ENCODE measurements around the gene KDM3B. TPM values are rescaled to one million over a fixed set of nuclear protein-coding genes. Genes with fewer than 3 reads are reported as not detected.

KDM3B gene
- total RNA-seq, 2 donors from 2014 or later, result 29.7 to 42.3 TPM

DNA sequence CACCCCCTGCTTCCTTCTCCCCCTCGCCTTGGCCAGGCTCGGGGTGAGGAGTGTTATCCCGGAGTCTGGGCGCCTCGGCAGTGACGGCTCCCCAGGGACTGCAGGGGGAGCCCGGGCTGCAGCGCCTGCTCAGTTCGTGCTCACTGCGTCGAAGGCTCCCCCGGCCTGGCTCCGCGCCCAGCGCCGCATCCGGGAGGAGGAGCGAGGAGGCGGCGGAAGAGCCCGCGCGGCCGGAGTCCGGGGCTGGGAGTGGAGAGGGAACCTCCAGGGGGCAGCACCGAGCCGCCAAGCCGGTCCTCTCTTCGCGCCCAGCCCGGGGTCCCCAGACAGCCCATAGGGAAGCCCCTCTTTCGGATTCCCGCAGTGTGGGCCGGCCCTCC is 111.5 kb downstream of the KDM3B start:
- Histone ChIP-seq H3K9me3 (no peaks in the 10 kb centered on the region), H3K4me3 (peak overlapping the region; percentile 28 to 62), H3K27ac (peak overlapping the region; percentile 84 to 99 (median 98)), H3K4me1 (peaks cover 26% of the 10 kb centered on the region), H3K27me3 (no peaks in the 10 kb centered on the region), H3K36me3 (replicated peaks in 1 of 2; ENCODE audit: insufficient read depth in 1 of 2, low read depth in 2 of 2) (no peaks in the 10 kb centered on the region)
- ATAC-seq, result peak; percentile 65
- WGBS, 2 donors, result 0% methylated on average over 29 of the region's 34 CpGs; no CpG with 5 or more reads in 1 of the 2 donors
- intact Hi-C loops (cut with DNase I), result no loop called here
- TF ChIP-seq POLR2A (IDR thresholded peaks at IDR 0.05), result peak in 2 of 3 donors; percentile 86 to 87
- TF ChIP-seq, protein P1, sequence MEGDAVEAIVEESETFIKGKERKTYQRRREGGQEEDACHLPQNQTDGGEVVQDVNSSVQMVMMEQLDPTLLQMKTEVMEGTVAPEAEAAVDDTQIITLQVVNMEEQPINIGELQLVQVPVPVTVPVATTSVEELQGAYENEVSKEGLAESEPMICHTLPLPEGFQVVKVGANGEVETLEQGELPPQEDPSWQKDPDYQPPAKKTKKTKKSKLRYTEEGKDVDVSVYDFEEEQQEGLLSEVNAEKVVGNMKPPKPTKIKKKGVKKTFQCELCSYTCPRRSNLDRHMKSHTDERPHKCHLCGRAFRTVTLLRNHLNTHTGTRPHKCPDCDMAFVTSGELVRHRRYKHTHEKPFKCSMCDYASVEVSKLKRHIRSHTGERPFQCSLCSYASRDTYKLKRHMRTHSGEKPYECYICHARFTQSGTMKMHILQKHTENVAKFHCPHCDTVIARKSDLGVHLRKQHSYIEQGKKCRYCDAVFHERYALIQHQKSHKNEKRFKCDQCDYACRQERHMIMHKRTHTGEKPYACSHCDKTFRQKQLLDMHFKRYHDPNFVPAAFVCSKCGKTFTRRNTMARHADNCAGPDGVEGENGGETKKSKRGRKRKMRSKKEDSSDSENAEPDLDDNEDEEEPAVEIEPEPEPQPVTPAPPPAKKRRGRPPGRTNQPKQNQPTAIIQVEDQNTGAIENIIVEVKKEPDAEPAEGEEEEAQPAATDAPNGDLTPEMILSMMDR (IDR thresholded peaks at IDR 0.05), result peak in 6 of 7 experiments; percentile 93 to 98 (median 97)
- peak; percentile 95 to 97 (median 96) for DNase-seq

DNA sequence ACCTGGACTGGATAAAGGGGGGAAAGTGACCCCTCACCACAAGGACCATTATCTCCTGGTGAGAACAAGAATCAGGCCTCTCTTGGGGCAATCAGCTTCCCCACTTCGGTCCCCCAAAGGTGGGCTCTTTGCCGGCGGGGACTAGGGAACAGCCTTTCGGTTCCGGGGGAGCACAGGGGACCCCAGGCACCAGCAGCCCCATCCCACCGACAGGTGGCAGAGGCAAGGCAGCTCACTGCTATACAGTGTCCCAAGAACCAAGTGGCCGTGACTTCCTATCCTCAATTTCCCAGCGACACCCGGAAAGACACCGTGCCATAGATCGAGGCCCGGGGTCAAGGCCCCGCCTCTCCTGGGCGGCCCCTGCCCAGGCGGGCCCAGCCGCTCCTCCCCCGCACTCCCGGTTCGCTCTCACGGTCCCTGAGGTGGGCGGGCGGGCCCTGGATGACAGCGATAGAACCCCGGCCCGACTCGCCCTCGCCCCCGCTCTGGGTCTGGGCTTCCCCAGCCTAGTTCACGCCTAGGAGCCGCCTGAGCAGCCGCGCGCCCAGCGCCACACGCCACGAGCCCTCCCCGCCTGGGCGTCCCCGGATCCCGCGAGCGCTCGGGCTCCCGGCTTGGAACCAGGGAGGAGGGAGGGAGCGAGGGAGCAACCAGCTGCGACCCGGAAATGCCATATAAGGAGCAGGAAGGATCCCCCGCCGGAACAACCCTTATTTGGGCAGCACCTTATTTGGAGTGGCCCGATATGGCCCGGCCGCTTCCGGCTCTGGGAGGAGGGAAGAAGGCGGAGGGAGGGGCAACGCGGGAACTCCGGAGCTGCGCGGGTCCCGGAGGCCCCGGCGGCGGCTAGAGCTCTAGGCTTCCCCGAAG is 112.1 kb downstream of the KDM3B start:
- Histone ChIP-seq H3K36me3 (replicated peaks in 1 of 2; ENCODE audit: insufficient read depth in 1 of 2, low read depth in 2 of 2) (no peaks in the 10 kb centered on the region), H3K4me1 (peaks cover 26% of the 10 kb centered on the region), H3K4me3 (peak overlapping the region; percentile 28 to 62), H3K9me3 (no peaks in the 10 kb centered on the region), H3K27me3 (no peaks in the 10 kb centered on the region), H3K27ac (peak overlapping the region; percentile 84 to 99 (median 98))
- intact Hi-C loops (cut with DNase I), result no loop called here
- DNase-seq (peak; percentile 98 to 99 (median 98)), ATAC-seq (peak; percentile 77)
- 0% methylated on average over 6 to 64 of the region's 64 CpGs for WGBS, 2 donors
- TF ChIP-seq POLR2A (IDR thresholded peaks at IDR 0.05), result peak in 2 of 3 donors; percentile 91 to 93
- TF ChIP-seq, protein P1 (IDR thresholded peaks at IDR 0.05), result peak in 4 of 7 experiments; percentile 16 to 61 (median 43)

DNA sequence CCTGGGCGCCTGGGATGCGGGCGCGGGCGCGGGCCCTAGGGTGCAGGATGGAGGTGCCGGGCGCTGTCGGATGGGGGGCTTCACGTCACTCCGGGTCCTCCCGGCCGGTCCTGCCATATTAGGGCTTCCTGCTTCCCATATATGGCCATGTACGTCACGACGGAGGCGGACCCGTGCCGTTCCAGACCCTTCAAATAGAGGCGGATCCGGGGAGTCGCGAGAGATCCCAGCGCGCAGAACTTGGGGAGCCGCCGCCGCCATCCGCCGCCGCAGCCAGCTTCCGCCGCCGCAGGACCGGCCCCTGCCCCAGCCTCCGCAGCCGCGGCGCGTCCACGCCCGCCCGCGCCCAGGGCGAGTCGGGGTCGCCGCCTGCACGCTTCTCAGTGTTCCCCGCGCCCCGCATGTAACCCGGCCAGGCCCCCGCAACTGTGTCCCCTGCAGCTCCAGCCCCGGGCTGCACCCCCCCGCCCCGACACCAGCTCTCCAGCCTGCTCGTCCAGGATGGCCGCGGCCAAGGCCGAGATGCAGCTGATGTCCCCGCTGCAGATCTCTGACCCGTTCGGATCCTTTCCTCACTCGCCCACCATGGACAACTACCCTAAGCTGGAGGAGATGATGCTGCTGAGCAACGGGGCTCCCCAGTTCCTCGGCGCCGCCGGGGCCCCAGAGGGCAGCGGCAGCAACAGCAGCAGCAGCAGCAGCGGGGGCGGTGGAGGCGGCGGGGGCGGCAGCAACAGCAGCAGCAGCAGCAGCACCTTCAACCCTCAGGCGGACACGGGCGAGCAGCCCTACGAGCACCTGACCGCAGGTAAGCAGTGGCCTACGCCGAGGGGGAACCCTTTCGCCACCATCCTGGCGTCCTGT is 113.0 kb downstream of the KDM3B start, which contains the start of gene EGR1:
TSS of gene EGR1 (plus strand) at position 219 of the 864 bp plus-strand sequence. CDS start at position 502, 283 bp downstream.
- peak; percentile 57 for ATAC-seq
- peak within 1 kb of the TSS; percentile 84 to 99 (median 98) for H3K27ac ChIP-seq
- H3K9me3 ChIP-seq, result no peaks in the 10 kb centered on the region
- no peaks in the 10 kb centered on the region for H3K27me3 ChIP-seq
- peaks cover 26% of the 10 kb centered on the region for H3K4me1 ChIP-seq
- TF ChIP-seq, protein P1 (IDR thresholded peaks at IDR 0.05), result peak in 3 of 7 experiments; percentile 9 to 27 (median 11)
- peak in 2 of 3 donors; percentile 97 to 98 for TF ChIP-seq POLR2A (IDR thresholded peaks at IDR 0.05)
- 0% methylated on average over 84 of the region's 85 CpGs; no CpG with 5 or more reads in 1 of the 2 donors for WGBS, 2 donors
- no peaks in the 10 kb centered on the region for H3K36me3 ChIP-seq (replicated peaks in 1 of 2; ENCODE audit: insufficient read depth in 1 of 2, low read depth in 2 of 2)
- peak within 1 kb of the TSS; percentile 62 to 89 for H3K4me3 ChIP-seq
- DNase-seq, result peak; percentile 92 to 97 (median 96)
- intact Hi-C loops (cut with DNase I), result no loop called here

DNA sequence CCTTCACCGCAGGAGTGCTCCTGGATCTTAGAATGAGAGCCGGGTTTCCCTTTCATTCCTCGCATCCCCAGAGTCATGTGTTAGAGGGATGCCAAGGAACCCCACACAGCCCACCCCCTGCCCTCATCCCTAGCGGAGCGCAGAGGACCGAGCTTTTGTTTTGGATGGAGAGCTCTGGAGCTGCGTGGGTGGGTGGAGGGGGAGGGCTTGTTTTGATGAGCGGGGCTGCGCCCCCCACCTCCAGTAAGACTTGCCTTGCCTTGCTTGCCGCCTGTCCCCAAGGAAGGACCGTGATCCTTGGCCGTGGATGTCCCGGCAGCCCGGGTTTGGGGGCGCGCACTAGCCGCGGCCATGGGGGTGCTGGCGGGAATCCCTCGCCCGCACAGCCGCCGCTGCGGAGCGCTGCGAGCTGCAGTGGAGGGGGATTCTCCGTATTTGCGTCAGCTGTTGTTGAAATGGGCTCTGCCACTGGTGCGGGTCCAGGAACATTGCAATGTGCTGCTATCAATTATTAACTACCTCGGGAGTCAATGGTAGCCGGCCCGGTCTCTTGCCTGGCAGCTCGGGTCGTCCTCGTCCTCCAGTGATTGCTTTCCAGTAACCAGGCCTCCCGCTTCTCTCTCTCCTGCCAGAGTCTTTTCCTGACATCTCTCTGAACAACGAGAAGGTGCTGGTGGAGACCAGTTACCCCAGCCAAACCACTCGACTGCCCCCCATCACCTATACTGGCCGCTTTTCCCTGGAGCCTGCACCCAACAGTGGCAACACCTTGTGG is 113.8 kb downstream of the KDM3B start:
- TF ChIP-seq, protein P1 (IDR thresholded peaks at IDR 0.05), result no peak
- no peak for TF ChIP-seq POLR2A (IDR thresholded peaks at IDR 0.05)
- 4 to 15% methylated on average over 10 to 39 of the region's 39 CpGs for WGBS, 2 donors
- peak; percentile 76 to 86 (median 85) for DNase-seq
- peak; percentile 8 for ATAC-seq
- H3K4me3 ChIP-seq, result peak overlapping the region; percentile 62 to 89
- peak overlapping the region; percentile 41 to 99 (median 98) for H3K27ac ChIP-seq
- no peaks in the 10 kb centered on the region for H3K9me3 ChIP-seq
- intact Hi-C loops (cut with DNase I), result no loop called here
- H3K4me1 ChIP-seq, result peaks cover 26% of the 10 kb centered on the region
- no peaks in the 10 kb centered on the region for H3K27me3 ChIP-seq
- H3K36me3 ChIP-seq (replicated peaks in 1 of 2; ENCODE audit: insufficient read depth in 1 of 2, low read depth in 2 of 2), result no peaks in the 10 kb centered on the region
